Stimulated activated CD4-positive, alpha-beta T cell treated with anti-CD3 and anti-CD28 coated beads, Interleukin-1b, Interleukin-23, amount 100 ng/mL, for 24 hours (primary cell): ENCODE data around the gene NIPSNAP3A.

Experiments used
- DNase-seq, 4 experiments: peaks; one replicate each; pipeline ENCODE4 v3.0.0-alpha.2; 2020; ENCODE audit warnings: low read depth in 4 of 4, low spot score in 1 of 4

The NIPSNAP3A gene

GRCh38 chr9:104774132-104774531 lies 26.6 kb downstream of the NIPSNAP3A start:
- DNase-seq = no peak

GRCh38 chr9:104774831-104775573 lies 27.5 kb downstream of the NIPSNAP3A start:
- DNase-seq = no peak

GRCh38 chr9:104775574-104775936 lies 28.1 kb downstream of the NIPSNAP3A start:
- DNase-seq = no peak

GRCh38 chr9:104775976-104776375 lies 28.5 kb downstream of the NIPSNAP3A start:
- no peak for DNase-seq

DNA sequence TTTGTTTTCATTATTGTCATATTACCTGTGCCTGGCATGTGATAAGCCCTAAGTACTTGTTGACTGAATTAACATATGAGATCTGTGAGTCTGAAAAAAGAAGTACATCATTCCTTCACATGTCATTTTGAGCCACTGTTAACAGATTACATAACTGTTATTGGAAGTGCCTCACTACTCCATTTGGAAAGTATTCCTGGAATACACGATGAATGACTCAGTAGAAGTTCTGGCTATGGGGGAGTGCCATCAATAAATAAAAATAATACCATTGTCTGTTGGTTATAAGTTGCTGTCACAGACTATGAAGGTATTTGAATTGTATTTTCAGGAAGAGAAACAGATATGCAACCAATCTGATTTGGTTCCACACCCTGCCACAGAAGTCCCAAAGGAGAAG lies 29.3 kb downstream of the NIPSNAP3A start:
- no peak for DNase-seq

DNA sequence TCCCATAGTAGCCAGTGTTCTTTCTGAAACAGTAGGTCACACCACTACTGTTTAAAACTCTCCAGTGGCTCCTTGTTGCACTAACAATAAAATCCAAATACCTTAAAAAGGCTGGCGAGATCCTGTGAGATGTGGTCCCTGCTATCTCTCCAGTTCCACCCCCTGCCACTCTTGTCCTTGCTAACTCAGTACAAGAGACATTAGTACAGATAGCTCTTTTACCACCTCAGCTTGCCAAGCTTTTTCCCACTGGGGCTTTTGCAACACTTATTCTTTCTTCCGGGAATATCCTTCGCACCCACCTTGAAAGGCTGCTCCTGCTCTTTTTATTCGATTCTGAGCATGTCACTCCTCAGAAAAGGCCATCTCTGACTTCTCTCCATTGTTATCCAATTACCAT lies 31.3 kb downstream of the NIPSNAP3A start:
- DNase-seq = no peak

- DNase-seq = no peak
Measured at GRCh38 chr9:104779334-104779733, 31.9 kb downstream of the NIPSNAP3A start.

DNA sequence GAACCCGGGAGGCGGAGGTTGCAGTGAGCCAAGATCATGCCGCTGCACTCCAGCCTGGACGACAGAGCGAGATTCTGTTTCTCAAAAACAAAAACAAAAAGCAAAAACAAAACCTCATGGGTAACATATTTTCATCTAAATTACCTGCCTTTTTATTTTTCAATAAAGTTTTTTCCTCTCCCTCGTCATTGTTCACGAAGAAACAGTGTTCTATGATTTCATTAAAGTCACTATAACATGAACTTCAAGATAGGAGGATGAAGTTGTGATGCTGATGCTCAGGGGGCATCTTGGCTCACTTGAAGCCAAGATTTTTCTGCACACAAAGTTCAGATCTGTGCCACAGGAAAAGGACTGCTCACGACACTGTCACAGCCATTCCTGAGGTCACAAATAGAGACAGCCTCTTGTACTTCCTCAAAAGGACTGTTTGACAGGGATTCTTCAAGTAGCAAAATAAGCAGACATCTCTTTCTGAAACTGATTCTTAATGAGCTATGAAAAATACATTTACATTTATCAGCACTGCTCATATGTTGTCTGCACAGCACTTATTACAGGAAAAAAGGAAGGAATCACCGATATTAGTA lies 32.6 kb downstream of the NIPSNAP3A start:
- no peak for DNase-seq

DNA sequence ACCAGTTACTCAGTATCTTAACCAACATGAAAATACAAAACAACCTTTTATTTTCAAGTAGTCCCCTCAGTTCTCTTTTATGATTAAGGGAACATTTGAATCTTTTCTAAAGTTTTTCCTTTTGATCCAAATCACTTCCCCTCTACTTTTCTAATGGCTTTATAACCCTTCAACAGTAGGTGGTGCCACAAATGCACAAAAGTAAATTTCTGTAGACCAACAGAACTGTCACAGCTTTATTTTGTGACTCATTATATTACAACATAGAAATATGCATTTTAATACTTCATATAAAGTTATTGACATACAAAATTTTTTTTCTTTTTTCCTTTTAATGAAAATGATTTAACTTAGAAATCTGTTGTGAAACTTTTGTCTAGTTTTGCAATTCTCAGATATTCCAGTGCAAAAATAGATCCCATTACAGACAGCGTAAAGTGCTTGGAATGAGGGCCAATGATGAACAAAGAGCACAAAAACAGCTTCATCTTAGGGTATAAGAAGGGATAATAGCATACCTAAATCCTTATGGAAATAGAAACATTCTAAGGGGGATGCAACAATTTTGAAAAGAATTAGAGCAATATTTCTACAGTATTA lies 33.4 kb downstream of the NIPSNAP3A start:
- DNase-seq = no peak

- DNase-seq = no peak
Measured at GRCh38 chr9:104783588-104783987, 36.1 kb downstream of the NIPSNAP3A start.

GRCh38 chr9:104784098-104784497 lies 36.6 kb downstream of the NIPSNAP3A start:
- DNase-seq = no peak

DNA sequence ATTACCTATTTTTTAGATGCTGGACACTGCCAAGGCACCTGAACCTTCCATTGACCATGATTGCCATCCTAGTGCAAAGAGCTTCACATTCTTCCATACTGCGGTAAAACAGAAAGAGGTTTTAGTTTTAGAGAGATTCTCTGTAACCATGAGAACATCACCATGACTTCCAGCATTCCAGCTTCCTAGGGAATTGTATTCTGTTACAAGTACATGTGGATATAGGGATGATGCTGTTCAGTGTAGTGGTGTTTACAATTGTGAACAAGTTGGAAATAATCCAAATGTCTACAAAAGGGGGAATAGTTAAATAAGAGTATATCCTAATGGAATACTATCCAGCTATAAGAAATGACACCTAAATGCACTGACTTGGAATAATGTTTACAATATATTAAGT lies 38.8 kb downstream of the NIPSNAP3A start:
- DNase-seq = no peak

DNA sequence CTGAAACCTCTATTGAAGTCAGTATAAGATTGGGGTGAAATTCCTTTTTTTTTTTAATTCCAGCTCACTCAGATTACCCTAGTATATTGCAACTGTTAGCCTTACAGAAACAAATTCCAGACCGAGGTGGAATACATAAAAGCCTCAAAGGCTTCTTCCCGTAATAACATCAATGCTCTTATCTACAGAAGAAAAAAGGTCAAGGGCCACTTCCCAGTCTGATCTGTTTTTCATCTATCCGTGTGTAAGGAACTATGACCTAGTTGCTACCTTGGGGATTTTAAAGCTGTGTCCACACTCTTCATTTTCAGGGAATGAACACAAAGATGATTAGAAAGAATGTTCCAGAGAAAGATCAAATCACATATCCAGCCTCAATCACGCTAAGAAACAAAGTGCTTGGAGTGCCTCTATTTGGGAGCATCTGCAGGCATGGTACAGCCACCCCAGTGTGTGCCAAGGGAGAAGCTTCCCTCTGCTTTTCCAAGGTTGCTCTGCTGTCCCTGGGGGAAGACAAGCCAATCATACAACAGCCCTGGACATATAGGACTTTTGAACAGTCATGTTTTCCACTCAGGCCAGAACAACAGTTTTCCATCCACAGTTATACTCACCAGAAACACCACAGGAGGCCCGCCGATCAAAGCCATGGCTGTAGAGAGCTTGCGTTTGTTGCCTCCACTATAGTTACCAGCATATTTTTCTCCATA lies 40.0 kb downstream of the NIPSNAP3A start:
- no peak for DNase-seq

DNA sequence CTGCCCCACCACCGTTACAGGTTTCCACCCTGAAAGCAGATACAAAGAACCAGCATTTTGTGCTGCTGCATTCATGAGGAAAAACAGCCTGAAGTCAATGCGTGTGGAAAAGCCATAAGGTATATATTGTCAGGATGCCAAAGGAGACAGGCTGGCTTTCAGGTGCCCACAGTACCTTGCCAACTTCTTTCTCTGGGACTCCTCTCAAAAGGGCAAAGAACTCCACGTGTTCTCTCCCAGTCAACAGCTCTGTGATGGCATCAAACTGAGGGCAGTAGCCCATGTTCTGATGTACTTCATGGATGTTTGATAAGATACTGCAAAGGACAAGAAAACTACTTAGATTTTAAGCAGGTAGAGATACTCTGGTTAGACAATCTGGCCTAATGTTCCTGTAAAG lies 40.8 kb downstream of the NIPSNAP3A start:
- no peak for DNase-seq

DNA sequence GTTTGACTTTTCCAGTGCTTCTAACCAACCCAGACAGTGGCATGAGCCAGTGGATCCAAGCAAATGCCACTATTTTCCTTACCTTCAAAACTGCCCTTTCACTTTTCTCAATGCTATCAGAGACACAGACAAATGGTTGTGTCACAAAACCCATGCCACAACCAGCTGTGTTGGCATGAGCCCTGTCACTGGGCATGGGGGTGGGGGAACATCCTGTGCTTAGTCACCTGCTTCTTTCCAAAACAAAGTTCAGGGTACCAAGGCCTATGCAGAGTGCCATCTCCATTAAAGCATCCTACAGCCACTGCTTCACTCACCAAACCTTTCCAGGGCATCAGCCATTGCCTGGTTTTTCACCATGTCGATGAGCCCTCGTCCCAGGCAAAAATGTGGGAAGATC lies 46.6 kb downstream of the NIPSNAP3A start:
- DNase-seq = no peak

DNA sequence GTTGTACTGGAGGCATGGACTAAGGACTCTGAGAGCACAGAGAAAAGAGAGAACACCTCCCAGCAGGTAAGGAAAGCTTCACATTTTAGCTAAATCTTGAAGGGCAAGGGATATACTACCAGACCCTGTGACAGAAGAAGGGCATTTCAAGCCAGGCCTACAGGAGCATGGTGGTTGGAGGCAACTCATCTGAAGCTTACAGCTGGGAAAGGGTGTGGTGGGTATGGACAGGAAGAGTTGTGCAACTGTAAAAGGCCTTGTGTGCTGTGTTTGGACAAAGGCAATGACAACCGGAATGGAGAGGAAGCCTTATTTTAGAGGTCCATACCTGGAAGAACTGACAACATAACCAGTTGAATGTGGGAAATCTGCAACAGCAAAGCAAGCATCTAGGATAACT lies 47.6 kb downstream of the NIPSNAP3A start:
- no peak for DNase-seq

DNA sequence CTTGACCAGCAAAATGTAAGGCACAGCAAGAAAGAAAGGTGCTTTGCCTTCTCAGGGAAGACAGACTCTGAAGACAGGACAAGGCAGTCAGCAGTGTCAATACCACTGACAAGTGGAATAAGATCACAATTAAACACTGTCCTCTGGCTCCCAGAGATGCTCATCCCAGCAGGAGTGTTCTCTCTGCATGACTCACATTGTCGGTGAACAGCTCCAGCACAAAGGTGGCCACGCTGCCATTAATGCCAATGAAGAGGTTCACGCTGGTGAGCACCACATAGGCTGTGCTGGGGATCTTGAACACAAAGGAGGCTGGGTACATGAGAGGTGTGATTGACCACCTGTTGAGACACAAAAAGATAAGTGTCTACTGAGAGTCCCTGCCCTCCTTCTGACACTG lies 48.4 kb downstream of the NIPSNAP3A start:
- DNase-seq = no peak

- no peak for DNase-seq
Measured at GRCh38 chr9:104798209-104798995, 50.9 kb downstream of the NIPSNAP3A start.

GRCh38 chr9:104800068-104800785 lies 52.7 kb downstream of the NIPSNAP3A start:
- DNase-seq = no peak

DNA sequence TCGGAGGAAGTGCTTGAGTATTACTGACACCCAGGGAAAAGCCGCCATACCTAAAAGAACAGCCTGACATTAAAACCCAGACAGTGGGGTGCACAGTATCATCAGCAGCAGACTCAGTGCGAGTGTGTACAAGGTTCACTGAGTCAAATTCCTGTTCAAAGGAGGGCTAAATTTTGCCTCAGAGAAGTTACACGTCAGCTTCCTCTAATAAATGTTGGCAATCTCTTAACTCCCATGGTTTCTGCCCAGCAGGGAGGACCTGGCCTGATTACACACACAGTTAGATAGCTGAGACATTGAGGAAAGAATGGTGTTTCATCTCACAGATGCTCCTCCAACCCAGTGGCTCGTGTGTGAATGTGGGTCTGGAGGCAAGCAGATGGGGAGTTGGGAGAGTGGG lies 54.6 kb downstream of the NIPSNAP3A start:
- DNase-seq = no peak

- no peak for DNase-seq
Measured at GRCh38 chr9:104802906-104803305, 55.4 kb downstream of the NIPSNAP3A start.
